Fibroblast of skin of left biceps (primary cell): ENCODE measurements around the gene UNC5B.
"Not testable (repeated sequence)": the region's sequence is repeated elsewhere in the genome, so short reads cannot be mapped to it uniquely, and the experiment has no call there.

Source experiments
- DNase-seq, 2 experiments: peaks; one replicate each; pipeline ENCODE4 v3.0.0-alpha.2; 2013; ENCODE audit warnings: low read depth in 2 of 2

Gene UNC5B

GRCh38 chr10:71267508-71268240 lies 55.3 kb downstream of the UNC5B start:
- no peak for DNase-seq

DNA sequence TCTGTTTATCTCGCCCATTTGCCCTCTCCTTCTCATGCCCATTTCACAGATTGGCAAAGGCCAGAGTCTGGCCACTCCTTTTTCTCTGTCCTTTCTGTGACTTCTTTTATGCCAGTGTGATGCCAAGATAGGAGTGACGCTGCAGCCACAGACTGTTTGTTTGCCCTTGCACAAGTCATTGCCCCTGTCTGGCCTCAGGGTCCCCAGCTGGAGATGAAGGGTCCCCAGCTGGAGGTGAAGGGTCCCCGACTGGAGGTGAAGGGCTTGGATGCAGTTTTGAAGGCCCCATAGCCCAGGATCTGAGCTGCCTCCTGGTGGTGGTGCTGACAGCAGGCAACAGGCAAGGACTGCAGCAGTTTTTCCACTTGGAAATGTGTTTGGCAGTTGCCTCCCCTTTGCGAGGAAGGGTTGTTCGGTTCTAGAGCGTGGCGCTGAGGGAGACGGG lies 55.9 kb downstream of the UNC5B start:
- no peak for DNase-seq

DNA sequence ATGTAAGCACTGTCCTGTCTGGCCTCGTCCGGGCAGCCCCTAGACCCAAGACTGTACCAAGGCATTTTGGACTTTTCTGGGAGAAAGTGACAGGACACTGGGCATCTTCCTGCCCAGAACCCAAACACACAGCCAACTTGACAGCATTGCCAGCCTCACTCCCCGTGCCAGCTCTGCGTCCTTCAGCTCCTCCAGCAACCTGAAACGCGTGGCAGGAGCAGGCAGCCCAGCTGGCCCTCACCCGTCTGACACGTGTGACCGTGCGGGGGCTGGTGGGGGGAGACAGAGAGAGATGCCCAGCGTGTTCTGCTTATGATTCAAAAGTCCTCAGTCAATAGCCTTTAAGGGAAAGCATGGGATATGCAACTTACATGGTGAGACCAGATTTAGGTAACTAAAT lies 56.4 kb downstream of the UNC5B start:
- DNase-seq: no peak

GRCh38 chr10:71269301-71270288 lies 57.2 kb downstream of the UNC5B start:
- no peak for DNase-seq

DNA sequence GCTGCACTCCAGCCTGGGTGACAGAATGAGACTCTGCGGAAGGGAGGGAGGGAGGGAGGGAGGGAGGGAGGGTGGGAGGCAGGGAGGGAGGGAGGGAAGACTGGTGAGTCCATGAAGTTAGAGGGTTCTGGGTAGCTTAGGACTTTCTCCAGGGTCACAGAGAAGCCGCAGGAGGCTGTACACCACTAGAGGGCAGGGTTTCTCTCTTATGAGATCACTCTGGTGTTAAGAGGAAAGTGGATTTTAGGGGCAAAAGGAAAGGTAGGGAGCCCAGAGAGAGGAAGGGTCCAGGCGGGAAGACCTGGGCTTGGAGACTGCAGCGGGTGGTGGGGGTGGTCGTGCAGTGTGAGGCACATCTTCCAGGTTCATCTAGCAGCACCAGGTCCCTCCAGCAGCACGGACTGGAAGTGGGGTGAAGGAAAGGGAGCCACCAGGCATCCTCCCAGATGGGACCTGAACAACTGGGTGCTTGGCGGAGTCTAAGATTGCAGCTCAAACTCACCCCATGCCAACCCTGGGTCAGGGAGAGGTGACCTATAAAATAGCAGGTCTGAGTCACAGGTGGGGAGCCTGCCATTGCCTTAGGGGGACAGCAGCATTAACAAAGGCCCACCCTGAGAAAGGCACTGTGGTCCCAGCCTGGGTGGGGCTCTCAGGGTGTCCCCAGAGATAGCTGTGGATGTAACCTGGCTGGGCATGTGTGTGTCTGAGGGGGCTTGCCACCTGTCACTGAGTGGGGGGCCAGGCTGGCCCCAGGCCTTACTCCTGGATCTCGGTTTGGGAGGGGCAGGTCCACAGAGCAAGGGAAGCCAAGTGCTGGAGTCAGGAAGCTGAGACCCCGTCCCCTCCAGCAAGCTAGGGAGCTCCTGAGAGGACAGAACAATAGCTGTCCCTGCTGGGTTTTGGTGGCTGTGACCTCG lies 58.2 kb downstream of the UNC5B start:
- peak; percentile 37 to 40 for DNase-seq

- no peak for DNase-seq
These were observed 59.3 kb downstream of the UNC5B start for GRCh38 chr10:71271662-71272055.

DNA sequence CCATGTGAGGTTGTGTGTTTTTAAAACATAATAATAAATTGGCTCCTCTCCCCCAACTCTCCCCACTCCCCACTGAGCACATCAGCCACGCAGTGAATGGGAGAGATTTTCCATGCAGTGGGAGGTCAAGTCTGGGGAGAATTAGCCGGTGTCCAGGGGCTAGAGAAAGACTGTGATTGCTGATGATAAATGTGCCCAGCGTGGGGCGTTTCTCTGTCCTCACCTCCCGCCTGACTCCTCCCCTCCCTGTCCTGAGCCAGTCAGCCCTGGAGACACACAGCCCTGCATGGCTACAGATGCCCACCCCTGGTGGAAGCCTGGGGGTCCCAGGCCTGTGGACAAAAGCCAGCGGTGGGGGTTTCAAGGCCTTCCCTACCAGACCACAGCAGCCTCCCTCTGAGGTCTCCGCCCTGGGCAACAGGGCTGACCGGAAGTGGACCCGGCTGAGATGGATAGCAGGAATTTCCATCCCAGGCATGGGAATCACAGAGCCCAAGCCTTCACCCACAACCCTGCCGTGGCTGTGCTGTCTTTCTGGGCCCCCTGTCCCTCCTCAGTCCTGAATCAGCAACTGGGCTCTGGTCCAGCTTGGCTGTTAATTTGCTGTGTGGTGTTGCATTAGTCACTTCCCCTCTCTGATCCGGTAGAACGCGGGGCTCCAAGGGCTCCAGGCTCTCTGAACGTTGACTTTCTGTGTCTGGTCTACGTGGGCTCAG lies 59.8 kb downstream of the UNC5B start:
- peak in 1 of 2 experiments; percentile 39 for DNase-seq

DNA sequence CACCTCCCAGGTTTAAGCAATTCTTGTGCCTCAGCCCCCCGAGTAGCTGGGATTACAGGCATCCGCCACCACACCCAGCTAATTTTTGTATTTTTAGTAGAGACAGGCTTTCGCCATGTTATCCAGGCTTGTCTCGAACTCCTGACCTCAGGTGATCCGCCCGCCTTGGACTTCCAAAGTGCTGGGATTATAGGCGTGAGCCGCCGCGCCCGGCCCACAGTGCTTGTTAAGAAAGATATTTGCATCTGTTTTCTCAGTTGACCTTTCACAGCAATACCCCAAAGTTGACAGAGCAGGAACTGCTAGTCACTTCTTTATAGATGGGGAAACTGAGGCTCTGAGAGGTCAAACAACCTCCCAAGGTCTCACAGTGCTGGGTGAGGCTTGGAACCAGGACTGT lies 60.6 kb downstream of the UNC5B start:
- DNase-seq: not testable (repeated sequence)

DNA sequence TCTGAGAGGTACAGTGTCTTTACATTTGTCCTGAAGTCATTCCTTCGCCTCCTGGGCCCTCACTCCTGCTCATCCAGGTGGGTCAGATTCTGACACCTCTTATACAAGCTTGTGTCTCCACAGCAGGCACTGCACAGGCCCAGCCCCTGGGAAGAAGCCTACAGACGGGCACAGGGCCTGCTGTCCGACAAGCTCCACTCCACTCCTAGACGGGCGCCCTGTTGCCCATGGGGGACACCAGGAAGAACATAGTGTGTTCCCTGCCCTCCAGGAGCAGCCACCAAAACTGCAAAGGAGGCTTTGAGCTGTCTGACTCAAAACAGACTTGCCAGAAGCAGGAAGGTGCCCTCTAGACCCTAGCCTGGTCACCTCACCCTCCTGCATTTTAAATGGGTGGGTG lies 61.1 kb downstream of the UNC5B start:
- DNase-seq: no peak

DNA sequence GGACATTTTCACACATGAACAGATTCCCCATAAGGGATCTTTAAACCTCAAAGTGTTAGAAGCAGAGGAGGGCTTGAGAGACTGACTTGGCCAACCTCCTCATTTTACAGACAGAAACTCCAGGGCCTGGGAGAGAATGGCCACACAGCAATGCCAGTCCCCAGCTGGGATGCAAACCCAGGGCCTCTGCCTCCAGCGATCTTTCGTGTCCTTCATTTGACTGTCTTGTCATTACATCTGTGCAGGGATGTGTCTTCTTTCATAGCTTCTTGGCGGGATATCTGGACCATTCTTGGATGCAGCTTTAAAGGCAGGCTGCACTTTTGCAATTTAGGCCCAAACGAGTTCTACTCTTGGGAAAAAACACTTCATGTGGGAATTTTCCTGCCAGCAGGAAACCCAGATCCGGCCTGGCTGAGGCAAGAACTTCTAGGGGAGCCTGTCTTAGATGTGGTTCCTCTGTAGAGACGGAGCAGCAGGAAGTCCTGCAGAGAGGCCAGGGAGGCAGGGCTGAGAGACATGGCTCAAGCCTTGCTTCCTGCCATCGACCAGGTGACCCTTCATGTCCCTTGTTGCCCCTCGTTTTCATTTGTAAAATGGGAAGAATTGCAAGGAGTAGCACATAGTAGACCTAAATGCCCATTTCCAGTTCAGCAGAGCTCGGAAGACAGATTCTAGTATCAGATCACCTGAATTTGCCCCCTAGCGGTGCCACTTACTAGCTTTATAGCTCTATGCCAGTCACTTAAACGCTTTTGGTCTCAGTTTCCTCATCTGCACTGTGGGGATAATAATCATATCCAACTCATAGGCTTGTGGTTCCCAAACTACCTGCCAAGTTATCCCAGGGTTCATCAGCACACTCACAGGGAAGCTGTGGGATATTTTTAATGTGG lies 62.8 kb downstream of the UNC5B start:
- DNase-seq: no peak

GRCh38 chr10:71276873-71277272 lies 64.5 kb downstream of the UNC5B start:
- DNase-seq: no peak

DNA sequence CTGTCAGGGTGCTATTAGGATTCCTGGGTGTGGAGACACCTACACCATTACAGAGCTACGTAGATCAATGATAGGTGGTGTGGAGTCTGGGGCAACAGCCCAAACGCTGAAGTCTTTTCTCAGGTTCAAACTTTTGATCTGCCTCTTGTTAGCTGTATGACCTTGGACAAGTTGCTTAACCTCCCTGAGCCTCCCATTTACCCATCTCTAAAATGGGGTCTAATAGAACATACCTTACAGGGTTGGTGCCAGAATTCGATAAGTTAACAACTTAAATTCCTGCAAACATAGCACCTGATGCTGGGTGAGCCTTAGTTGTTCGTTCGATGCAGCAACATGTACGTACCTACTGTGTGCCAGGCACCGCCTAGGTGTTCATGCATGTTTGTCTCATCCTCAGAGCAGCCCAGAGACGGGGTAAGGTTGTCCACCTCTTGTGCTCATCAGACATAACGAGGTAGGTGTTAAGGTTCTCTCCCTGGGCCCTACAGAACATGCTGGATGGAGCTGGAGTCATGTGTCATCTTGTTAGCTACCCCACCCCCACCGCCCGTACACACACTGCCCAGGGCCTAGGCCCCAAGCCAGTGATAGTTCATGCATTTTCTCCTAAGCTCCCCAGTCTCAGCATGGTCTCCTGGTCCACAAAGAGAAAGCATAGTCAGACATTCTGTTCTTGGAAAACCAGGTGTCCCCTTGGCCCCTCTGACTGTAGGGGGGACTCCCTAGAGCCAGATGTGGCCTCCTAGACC lies 65.7 kb downstream of the UNC5B start:
- no peak for DNase-seq

DNA sequence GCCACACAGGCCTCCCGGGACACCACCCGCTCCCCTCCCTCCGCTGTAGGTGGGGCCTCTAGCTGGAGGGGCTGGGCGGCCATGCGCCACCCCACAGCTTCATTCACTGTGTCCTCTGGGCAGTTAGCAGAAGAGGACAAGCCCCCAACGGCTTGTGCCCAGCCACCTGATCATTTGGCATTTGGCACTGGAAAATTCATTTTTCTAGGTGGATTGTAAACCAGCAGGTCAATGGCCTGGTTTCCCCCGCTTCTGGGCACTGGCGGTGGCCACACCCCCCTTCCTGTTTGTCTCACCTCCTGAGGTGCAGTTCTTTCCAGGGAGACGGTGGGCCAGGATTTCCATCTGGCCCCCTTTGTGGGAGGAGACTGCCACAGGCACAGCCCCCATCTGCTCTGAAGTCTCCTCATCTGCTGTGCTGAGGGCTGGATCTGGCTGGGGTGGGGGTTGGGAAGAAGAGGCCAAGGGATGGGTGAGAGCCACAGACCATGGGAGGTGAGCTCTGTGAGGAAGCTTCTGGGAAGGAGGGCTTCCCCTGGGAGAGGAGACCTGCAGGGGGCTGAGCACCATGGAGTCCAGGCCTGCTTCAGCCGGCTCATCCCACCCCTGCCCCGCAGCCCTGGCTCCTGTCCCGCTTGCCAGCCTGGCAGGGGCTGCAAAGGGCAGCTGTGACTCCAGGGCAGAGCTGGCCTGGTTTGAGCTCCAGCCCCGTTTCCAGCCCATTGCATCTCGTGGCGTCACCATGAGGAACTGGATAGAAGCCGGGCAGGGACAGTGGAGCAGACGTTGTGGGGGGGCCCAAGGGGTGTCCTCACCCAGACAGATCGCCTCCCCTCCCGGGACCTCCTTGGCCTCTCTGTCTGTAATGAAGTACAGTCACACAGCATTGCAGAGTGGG lies 66.6 kb downstream of the UNC5B start:
- DNase-seq: no peak

DNA sequence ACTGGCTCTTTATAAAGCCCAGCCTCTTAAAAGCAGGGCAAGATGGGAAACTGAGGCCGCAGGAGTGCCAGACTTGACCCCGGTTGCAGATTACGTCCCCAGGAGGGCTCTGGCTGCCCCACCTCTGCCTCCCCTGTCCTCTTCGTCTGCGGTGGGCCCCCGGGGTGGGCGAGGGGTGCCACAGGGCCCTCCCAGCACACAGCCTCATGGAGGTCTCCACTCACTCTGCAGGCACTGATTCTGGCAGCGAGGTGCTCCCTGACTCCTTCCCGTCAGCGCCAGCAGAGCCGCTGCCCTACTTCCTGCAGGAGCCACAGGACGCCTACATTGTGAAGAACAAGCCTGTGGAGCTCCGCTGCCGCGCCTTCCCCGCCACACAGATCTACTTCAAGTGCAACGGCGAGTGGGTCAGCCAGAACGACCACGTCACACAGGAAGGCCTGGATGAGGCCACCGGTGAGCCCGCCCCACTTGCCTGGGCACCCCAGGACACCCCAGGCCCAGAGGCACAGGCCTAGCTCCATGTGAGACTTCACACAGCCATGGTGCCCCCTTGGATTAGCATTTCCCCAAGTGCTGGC lies 67.3 kb downstream of the UNC5B start:
- DNase-seq: no peak

DNA sequence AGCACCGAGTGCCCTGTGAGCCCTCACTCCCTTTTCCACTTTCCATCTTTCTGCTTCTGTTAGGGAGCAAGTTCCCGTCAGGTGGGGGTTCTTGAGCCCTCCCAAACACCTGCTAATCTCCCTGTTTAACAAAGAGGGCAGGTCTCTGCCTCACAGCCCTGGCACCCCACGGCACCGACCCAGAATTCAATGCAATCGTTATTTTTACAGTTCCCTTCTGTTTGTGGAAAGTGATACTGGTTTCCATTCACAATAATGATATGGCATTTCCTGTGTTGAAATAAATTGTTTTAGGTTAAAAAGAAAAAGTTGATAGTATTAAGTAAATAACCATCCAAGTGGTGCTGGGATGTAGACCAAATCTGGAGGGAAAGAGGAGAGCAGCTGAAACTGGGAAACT lies 67.8 kb downstream of the UNC5B start:
- no peak for DNase-seq

DNA sequence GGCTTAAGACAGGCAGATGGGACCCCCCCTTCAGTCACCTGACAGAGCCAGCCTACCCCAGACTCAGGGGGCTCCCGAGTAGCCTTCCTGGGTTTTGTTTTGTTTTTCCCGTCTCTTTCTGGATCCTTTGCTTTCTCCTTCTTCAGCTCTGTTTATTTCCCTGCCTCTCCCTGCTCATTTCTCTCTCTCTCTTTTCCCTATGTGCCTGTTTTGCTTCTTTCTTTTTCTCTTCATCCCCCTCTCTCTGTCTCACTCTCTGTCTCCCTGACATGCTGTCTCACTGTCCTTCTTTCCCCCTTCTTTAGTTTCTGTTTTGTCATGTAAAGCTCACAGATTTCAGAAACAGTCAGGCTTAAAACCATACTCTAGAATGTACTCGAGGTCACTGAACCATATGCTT lies 68.5 kb downstream of the UNC5B start:
- no peak for DNase-seq

GRCh38 chr10:71281646-71282322 lies 69.4 kb downstream of the UNC5B start:
- DNase-seq: no peak
